Measurements from ENCODE around the gene FMN2.
"Not testable (repeated sequence)": the region's sequence is repeated elsewhere in the genome, so short reads cannot be mapped to it uniquely, and the experiment has no call there.

The FMN2 gene

DNA sequence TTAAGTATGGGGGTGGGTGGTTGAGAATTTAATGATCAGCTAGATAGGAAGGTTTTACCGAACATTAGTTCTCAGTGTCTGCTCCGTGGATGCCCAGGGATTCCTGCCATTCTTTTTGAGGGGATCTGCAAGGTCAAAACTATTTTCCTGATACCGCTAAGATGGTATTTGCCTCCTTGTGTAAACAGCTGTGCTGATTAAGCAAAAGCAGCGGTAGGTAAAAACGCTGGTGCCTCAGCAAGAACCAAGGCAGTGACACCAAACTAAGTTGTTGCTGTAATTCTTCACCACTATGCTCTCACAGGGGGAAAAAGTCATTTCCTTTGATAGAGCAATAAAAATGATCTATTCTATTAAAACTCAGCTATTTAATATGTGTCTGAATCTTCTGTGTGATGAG, 229.0 kb downstream of the FMN2 start:
- no peak for DNase-seq

DNA sequence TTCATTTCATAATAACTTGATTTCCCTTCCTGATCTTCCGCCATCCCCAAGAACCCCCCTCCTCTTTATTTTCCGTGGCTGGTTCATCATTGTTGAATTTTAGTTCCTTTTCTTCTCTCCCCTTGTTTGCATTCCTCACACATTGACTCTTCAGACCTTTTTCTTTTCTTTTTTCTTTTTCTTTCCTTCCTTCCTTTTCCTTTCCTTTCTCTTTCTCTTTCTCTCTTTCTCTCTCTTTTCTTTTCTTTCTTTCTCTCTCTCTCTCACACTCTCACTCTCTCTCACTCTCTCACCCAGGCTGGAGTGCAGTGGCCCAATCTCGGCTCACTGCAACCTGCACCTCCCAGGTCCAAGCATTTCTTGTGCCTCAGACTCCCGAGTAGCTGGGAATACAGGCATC, 231.3 kb downstream of the FMN2 start:
- no peak for DNase-seq

DNA sequence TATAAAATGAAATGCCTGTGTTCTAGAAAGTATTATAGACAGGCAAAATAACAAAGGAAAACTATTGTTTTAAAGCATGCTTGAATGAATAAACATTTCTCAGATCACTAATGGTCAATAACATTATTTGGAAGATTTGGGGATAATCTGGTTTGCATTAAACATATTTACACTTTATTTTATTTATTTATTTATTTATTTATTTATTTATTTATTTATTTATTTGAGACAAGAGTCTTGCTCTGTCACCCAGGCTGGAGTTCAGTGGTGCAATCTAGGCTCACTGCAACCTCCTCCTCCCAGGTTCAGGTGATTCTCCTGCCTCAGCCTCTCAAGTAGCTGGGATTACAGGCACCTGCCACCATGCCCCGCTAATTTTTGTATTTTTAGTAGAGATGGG, 236.7 kb downstream of the FMN2 start:
- DNase-seq = not testable (repeated sequence)

DNA sequence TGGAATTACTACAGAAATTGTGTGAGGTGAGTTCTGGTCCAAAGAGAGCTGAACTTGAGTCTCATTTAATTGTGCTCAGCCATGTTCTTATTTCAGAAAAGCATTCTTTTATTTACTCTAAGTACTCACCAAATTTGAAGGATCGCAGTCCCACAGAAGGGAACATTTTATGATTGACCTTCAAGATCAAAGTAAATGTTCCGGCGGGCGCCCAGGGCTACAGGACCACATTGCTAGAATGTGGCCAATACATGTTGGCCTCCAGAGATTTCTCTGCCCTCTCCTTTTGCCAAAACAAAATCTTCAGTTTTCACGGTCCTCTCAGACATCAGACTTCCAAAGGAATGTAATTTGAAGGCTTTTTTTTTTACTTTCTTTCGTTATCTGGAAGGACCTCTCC, 237.8 kb downstream of the FMN2 start:
- DNase-seq = no peak

DNA sequence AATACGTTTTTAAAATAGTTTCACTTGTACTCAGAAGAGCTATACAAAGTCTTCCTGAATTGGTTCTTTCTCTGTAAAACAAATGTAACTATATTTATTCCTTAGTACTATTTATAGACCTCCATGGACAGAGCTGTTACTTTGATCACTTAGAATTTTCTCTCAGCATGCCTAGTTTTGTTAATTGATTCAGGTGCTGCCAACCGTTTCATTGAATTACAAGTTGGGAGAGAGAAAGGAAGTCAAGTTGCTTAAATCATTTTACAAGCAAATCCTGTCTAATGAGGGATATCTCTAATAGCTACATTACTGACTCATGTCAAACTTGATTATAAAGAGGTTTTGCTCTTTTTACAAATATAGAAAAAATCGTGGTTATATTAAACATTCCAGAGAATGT, 241.0 kb downstream of the FMN2 start:
- no peak for DNase-seq

DNA sequence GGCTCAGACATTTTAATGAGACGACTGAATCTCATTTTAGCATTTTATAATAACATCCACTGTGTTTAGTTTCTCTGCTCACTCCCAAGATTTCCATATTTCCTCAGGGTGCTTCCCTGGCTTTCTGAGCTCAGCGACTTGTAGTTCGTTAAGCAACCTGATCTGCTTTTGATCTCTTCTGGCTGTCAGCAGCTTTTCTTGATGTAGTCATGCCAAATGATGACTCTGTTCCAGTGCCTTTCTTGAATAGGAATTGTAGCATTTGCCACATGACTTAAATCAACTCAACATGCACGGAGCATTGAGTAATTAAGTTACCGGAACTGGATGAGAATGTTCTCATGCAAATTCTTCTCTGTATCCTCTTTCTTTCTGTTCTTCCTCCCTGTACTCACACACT, 246.1 kb downstream of the FMN2 start:
- DNase-seq = no peak

DNA sequence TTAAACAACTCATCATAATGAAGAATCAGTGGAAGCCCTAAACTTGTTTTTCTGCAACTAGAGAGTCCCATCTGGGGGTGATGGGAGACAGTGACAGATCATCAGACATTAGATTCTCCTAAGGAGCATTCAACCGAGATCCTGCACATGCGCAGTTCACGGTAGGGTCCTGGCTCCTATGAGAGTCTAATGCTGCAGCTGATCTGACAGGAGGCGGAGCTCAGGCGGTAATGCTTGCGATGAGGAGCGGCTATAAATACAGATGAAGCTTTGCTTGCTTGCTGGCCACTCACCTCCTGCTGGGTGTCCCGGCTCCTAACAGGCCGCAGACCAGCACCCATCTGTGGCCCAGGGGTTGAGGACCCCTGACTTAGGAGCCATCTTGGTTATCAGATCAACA, 247.2 kb downstream of the FMN2 start:
- DNase-seq = no peak

DNA sequence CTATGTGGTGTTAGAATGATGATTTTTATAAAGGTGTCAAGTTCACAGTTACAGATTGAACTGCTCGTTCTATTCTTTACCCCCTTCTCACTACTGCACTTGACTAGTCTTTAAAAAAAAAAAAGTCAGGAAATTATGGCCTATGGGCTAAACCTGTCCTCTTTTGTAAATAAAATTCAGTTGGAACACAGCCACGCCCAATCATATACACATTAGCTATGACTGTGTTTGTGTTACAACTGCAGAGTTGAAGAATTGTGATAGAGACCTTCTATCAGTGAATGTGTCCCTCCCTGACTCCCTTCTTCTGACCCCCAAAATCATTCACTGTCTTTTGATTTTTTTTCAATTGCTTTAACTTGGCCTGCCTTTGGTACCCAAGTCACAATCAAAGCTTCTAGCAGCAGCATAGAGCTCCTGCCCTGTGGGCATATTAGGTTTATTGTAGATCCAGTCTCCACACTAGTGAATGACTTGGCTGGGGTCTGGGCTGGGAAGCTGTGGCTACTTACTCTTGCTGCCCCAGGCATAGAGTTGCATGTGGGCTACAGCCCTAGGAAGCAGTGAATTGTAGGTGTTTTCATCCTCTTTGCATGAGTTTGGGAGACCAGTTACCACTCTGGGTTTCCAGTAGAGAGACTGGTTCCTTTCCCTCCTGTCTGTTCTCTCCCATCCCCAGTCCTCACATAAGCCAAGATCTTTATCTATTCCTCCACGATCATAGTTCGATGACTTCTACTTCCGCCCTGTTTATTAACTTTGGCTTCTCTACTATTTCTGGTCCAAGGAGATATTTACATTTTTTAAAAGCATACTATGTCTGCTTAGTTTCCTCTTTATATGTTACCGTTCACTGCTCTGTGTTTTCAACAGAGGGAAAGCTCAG, 249.9 kb downstream of the FMN2 start:
- no peak for DNase-seq

DNA sequence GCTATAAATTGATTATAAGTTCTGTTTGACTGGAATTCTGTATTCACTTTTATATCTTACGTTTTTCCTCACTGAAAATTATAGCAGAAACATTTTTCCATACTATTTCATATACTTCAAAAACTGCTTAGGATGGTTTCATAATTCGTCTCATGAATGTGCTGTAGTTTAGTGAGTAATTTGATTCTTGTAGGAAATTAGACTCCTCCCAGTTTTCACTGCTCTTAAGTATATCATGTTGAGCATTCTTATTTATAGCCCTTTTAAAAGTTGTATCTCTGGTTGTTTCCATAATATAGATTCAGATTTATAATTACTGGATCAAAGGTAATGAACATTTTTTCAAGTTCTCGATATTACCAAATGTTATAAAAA, 250.6 kb downstream of the FMN2 start:
- no peak for DNase-seq

DNA sequence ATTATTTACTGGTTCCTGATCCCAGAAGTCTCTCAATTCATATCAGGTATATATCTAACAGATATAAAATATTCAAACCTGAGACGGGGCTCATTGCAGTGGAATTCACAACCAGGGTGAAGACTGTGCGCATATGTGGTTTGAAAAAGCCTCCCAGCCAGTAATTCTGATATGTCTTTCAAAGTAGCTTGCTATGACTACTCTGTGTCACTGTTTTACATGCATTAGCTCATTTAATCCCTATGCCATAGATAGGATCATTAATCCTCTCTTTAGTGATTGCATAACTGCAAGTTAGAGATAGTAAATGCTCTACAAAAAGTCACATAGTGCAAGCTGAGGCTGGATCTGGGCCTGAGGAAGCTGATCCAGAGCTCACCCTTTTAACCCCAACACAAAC, 251.4 kb downstream of the FMN2 start:
- no peak for DNase-seq

DNA sequence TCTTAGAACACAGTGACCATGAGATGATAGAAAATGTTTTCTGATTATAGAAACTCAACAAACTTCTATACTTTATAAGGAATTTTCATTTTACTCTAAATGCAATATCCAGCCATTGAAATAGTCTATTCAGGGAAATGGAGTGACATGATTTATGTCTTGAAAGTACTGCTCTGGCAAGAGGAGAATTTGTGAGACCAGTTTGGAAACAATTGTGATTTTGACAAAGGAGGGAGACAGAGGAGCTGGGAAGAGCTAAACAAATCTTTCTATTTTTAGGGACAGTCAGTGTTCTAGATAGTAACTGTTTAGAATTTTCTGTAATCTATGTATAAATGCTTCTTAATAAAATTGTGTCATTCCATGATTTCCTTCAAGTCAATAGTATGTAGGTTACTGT, 252.3 kb downstream of the FMN2 start:
- DNase-seq = no peak

DNA sequence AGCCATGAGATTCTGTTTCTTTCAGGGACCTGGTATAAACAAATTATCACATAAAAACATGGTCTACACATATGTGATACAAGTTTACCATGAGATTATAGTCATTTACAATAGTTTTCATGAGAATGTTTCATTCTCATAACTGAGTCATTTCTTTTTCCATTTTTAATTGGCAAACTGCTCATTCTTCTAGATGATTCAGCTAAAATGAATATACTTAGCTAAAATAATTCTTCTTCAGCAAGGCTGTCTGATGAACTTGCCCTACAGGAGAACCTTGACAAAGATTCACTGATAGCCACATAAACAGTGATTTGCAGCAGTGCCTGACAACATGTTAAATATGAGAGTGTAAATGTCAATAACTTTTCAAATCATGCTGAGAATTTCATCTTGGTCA, 253.2 kb downstream of the FMN2 start:
- DNase-seq = no peak

DNA sequence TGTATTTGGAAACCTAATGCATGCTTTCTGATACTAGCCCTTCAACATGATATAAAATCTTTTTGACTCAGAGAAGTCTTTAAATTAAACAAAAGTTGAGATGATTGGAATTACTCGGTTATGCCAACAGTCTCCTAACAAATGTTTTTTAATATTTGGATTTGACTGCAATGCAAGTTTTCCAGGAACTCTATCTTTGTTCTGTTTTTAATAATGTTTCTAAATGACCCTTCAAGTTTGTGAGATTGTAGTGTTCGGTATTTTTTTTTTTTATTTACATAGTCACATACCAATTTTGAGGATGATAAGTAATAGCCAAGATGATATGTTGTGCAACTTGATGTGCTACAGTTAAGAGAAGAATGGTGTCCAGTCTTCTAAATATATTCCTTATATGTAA, 258.0 kb downstream of the FMN2 start:
- DNase-seq = no peak

DNA sequence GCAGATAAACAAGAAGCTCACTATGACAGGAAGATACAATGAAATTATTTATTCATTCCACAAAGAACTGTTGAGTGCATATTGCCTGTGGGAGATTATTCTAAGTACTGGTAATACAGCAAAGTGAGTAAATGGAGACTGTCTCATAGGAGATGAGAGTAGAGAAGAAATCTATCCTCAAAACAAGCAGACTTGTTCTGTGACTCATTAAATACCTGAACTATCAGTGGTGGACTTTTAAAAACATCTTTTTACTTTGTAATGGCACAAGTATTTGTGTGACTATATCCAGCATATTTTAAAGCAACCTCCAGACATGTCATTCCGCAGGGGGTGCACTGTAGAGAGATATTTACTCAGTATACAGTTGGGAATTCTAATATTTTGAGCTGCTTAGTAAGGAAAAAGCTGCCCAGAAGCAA, 259.2 kb downstream of the FMN2 start:
- no peak for DNase-seq

DNA sequence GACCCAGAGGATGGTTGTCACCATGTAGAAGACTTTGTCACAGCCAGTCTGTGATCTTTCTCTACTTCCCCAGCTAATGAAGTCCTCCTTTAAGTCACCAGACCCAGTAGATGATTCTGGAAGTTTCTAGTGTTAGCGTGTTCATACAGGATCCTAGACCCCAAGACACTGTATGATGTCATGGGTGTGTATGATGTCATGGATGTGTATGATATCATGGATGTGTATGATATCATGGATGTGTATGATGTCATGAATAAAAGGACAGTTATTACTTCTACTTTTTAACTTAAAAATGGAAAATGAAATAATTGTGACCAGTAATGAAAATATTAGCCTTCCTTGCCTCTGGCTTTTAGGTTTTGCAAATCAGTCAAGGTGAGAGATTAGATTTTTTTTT, 260.0 kb downstream of the FMN2 start:
- no peak for DNase-seq

DNA sequence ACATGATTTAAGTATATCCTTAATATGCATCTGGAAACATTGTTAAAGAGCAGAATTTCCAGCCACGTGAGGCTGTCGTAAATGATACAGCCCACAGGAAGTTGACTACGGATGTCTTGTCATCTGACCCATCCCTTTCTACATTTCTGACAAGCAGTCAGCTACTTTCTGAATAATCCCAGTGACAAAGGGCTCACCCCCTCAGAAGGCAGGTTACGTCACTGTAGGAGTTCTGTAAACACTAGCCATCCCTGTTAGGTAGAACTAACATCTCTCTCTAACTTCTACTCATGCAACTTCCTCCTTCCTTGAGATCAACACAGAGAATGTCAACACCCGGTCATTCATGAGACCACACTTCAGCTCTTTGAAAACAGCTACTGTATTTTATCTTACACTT, 261.1 kb downstream of the FMN2 start:
- no peak for DNase-seq

DNA sequence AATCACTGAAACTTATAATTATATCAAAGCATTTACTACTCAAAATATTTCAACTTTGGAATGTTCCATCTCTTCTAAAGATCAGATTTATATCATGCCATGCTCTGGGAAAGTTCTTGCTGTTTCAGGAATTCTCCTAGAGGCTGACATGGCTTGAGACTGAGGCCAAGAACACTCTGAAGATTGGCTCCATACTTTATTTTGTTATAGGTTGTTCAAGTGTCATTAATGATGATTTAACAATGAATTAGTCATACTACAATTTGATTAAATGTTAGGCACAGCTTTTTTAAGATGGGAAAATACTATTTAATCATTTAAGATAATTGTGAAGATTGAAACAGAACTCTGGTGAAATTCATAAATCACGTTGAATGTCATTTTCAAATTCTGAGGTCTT, 264.9 kb downstream of the FMN2 start:
- no peak for DNase-seq

DNA sequence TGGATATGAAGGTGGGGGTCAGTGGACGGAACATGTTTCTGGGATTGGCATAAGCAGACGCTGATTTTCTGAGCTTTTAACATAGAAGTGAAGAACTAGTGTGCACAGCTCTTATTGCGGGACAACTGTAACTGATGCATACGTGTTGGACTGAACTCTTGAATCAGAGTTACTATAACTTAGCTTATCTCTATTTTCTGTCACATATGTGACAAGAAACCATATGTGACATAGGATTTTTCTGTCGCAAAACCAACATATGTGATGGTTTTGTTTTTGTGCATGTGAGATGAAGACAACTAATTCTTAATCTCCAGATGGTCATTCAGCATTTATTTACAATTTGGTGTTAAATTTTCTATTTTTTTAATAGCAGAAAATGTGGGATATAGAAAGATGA, 270.4 kb downstream of the FMN2 start:
- DNase-seq = no peak

DNA sequence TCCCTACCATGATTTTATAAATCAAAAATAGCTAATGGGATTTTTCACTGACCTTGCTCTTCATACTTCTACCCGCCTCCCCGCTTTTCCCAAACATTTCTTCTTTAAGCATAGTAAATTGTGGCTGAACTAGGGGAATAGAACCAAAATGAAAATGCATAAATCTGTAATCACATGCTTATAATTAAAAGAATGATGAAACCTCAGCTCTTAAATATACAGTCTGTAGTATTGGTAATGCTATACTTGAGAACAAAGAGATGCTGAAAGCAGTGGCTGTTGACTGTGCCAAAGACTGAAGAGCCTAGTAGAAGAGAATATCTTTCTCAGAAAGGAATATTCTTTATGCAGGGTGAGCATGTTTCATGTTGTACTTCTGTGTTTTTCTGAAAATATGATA, 271.1 kb downstream of the FMN2 start:
- no peak for DNase-seq

DNA sequence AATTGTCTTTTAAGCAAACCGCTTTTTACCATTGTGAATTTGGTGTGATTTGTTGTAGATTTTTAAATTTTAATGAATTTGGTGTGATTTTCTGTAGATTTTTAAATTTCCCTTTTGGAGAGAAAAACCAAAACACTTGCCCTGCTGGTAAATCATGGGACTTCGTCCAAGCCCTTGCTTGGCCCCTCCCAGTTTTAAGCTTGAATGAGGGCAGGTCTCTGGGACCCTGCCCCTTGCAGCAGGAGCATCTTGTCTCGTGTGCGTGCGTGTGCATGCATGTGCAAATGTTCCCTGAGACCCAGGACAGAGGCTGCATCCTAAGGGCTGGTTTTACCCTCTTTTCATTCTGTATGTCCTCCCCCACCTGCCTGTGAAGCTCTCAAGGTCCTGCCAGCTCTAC, 271.6 kb downstream of the FMN2 start:
- DNase-seq = no peak

DNA sequence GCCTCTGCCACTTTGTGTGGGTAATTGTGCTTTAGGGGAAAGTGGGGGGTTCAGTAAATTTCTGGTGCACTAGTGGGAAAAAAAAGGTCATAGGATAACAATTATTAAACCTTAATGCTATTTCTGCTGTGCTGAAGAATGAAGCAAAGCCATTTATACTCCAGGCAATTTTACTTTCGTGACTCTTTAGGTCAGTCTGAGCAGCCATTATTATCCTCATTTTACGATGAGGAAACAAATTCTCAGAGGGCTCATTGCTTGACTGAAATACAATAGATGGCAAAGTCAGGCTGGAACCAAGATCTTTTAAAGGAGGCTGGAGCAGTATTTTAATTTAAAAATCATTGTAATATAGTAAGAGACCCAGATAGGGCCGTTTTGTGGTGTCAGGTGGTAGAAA, 272.2 kb downstream of the FMN2 start:
- DNase-seq = no peak

DNA sequence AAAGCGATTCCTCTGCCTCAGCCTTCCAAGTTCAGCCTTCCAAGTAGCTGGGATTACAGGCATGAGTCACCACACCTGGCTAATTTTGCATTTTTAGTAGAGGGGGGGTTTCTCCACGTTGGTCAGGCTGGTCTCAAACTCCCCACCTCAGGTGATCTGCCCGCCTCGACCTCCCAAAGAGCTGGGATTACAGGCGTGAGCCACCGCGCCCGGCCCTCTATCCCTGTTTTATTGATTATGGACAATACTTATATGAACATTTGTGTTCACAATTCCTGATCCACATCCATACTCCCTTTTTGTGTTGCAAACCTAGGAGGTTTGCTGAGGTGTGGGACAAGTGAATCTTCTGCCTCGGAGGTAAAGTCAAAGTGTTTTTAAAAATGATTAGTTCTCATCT, 275.0 kb downstream of the FMN2 start:
- no peak for DNase-seq

DNA sequence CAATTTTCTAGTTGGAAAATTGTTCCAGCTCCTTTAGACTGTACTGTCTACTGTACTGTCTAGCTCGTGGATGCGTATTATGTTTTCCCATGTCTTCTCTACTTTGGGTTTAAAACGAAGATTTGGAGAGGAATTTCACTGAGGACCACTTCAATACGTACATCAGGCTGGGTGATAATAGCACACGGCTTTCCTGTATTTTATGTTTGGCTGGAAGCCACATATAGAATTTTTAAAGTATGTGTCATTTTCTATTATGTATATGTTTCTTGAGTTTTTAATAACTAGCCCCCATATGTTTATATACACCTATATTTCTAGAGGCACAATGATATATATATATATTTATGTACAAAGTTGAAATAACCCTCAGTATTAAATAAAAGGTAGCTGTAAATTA, 293.9 kb downstream of the FMN2 start:
- no peak for DNase-seq

DNA sequence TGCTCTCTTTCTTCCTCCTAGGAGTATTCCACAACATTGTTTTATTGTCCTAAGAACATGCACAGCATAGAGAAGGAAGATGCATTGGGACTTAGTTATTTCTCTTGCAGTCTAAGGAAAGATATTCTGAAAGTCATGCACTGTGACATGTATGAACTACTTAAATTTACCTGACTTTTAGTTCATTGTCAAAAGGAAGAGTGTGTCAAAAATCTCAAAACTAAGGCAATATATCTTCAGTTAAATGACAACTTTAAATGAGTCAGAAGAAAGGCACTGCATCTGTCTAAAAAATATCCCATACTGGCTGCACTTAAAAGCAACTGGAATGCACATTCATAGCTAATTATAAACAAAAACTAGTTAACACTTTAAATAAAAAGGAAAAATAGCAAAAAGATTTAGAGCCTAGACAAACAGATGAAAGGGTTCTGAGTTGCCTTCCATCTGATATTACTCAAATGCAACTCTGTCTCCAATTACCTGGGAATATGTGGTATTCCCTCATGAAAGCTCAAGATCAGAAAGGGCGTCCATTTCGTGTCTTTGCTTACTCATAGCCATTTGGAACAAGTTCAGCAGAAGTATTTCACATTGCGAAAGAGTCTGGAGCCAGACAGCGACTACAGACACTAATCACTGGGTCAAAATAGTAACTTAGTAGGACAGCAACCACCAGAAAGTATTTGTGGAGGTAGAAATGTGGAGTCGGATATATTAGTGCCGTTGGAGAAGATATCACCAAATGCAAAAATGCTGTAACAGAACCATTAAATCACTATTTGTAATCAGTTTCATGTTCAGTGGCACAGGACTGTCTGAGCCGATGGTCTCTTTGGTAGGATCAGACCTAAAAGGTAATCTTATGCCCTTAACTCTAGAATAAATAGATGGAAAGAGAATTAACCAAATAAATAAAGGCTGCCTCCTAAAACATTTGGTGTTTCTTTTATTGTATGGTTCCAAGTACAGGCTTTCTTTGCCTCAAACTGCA, 294.6 kb downstream of the FMN2 start:
- no peak for DNase-seq

Data from effector CD8-positive, alpha-beta T cell (primary cell).